AG04450 (cell line): ENCODE measurements around the gene KNSTRN. TPM values are rescaled to one million over a fixed set of nuclear protein-coding genes. Genes with fewer than 3 reads are reported as not detected.

ENCODE experiments used
- CTCF ChIA-PET: fragments of 300-600, 350-600 bp; formaldehyde crosslinking; extraction: SDS; loops from one replicate; lab custom pipeline; 2022; ENCODE audit warnings: antibody characterized with exemption, inconsistent platforms; lab: Charles Lee
- POLR2A ChIA-PET: fragments of 350-600 bp; formaldehyde crosslinking; extraction: SDS; loops from one replicate; lab custom pipeline; 2021; ENCODE audit warnings: antibody characterized with exemption, inconsistent platforms; lab: Yijun Ruan, JAX
- DNase-seq: peaks from one replicate; pipeline ENCODE4 v3.0.0-alpha.2; 2011; ENCODE audit warnings: low read depth, low spot score
- H3K27ac ChIP-seq: one replicate; pipeline ENCODE4 v1.5.1; 2012; ENCODE audit warnings: low read depth, low read length, control low read depth
- H3K27me3 ChIP-seq: one replicate; pipeline ENCODE4 v1.6.0; 2012; ENCODE audit warnings: low read length; ENCODE audit not compliant: control insufficient read depth, insufficient read depth
- H3K4me3 ChIP-seq: 2 replicates; pipeline ENCODE4 v1.5.1; 2011; ENCODE audit warnings: mild to moderate bottlenecking, low read depth, low read length, control low read depth
- H3K9me3 ChIP-seq: 2 replicates; pipeline ENCODE4 v1.5.1; 2012; ENCODE audit warnings: low read length; ENCODE audit not compliant: control insufficient read depth, insufficient read depth
- CTCF ChIP-seq: IDR thresholded peaks from 2 replicates; pipeline ENCODE4 v1.5.1; 2011; ENCODE audit warnings: low read depth, low read length, control low read depth, inconsistent platforms
- polyA plus RNA-seq: library from polyadenylated mRNA; depleted of rRNA; stranded (reverse); fragments of >200 nt; gene quantifications from 2 replicates; pipeline ENCODE4 v1.2.3, GENCODE V29; 2011

Gene KNSTRN
- polyA plus RNA-seq, 1 experiment, result 18.2 TPM

GRCh38 chr15:40418126-40418525, 35.6 kb downstream of the KNSTRN start:
- Histone ChIP-seq H3K27me3 (no peaks in the 10 kb centered on the region), H3K4me3 (no peak overlapping the region), H3K9me3 (no peaks in the 10 kb centered on the region), H3K27ac (no peak overlapping the region)
- CTCF ChIA-PET, result interaction anchor here (1.2 kb wide), 1 partner anchor 139 kb away, joined by 5 read pairs; no protein-coding TSS in a partner anchor
- POLR2A ChIA-PET, result no interaction called here
- no peak for TF ChIP-seq CTCF
- no peak for DNase-seq

GRCh38 chr15:40420071-40420713, 37.7 kb downstream of the KNSTRN start:
- TF ChIP-seq CTCF, result no peak
- Histone ChIP-seq H3K9me3 (no peaks in the 10 kb centered on the region), H3K27ac (peak overlapping the region; percentile 21), H3K27me3 (no peaks in the 10 kb centered on the region), H3K4me3 (no peak overlapping the region)
- ChIA-PET POLR2A (no interaction called here), CTCF (interaction anchor here (0.8 to 3.2 kb wide), 8 partner anchors 28 to 203 kb away, joined by 3 to 16 read pairs (median 4); no protein-coding TSS in a partner anchor)
- no peak for DNase-seq

- ChIA-PET POLR2A (interaction anchor here (0.7 kb wide), 1 partner anchor 34 kb away, joined by 3 read pairs; no protein-coding TSS in a partner anchor), CTCF (interaction anchor here (0.8 to 3.2 kb wide), 8 partner anchors 29 to 203 kb away, joined by 3 to 16 read pairs (median 4); no protein-coding TSS in a partner anchor)
- TF ChIP-seq CTCF, result no peak
- H3K9me3 ChIP-seq, result no peaks in the 10 kb centered on the region
- no peak overlapping the region for H3K4me3 ChIP-seq
- DNase-seq, result no peak
- peaks cover under 1% of the 10 kb centered on the region for H3K27me3 ChIP-seq
- H3K27ac ChIP-seq, result no peak overlapping the region
Observed at GRCh38 chr15:40420793-40421192, 38.3 kb downstream of the KNSTRN start.

GRCh38 chr15:40421246-40422157, 39.0 kb downstream of the KNSTRN start:
- Histone ChIP-seq H3K4me3 (peak overlapping the region; percentile 34; the same call in 1 of the 2 replicates), H3K9me3 (no peaks in the 10 kb centered on the region), H3K27me3 (peaks cover 2% of the 10 kb centered on the region), H3K27ac (no peak overlapping the region)
- TF ChIP-seq CTCF, result peak; percentile 97
- ChIA-PET CTCF (interaction anchor here (0.7 to 4.0 kb wide), 19 partner anchors 10 to 147 kb away, joined by 3 to 41 read pairs (median 4); partner anchors contain the start of gene CCDC9B), POLR2A (interaction anchor here (0.7 to 1.4 kb wide), 6 partner anchors 8 to 167 kb away, joined by 3 to 9 read pairs (median 3); no protein-coding TSS in a partner anchor)
- DNase-seq, result no peak
